AG08395 (cell line): ENCODE measurements around the gene OLFM1.
A peak's percentile ranks its signal among the peaks of the same experiment; 100 is the strongest.
"Not testable (repeated sequence)": the region's sequence is repeated elsewhere in the genome, so short reads cannot be mapped to it uniquely, and the experiment has no call there.

Experiments
- DNase-seq: peaks from one replicate; pipeline ENCODE4 v3.0.0; 2012; ENCODE audit warnings: mixed read lengths, low spot score

OLFM1 gene

GRCh38 chr9:135134268-135135022 is 47.0 kb downstream of the OLFM1 start:
- DNase-seq: no peak

GRCh38 chr9:135135171-135135928 is 47.9 kb downstream of the OLFM1 start:
- no peak for DNase-seq

GRCh38 chr9:135135929-135136315 is 48.5 kb downstream of the OLFM1 start:
- no peak for DNase-seq

GRCh38 chr9:135136481-135136880 is 49.0 kb downstream of the OLFM1 start:
- no peak for DNase-seq

- peak; percentile 46 for DNase-seq
Measured at GRCh38 chr9:135136991-135137832, 49.7 kb downstream of the OLFM1 start.

GRCh38 chr9:135138078-135138855 is 50.8 kb downstream of the OLFM1 start:
- no peak for DNase-seq

GRCh38 chr9:135139366-135139959 is 52.0 kb downstream of the OLFM1 start:
- no peak for DNase-seq

GRCh38 chr9:135141183-135141774 is 53.8 kb downstream of the OLFM1 start:
- DNase-seq: no peak

- DNase-seq: no peak
Measured at GRCh38 chr9:135144581-135145170, 57.2 kb downstream of the OLFM1 start.

- DNase-seq: no peak
Measured at GRCh38 chr9:135145312-135145711, 57.8 kb downstream of the OLFM1 start.

GRCh38 chr9:135146241-135146640 is 58.8 kb downstream of the OLFM1 start:
- no peak for DNase-seq

- no peak for DNase-seq
Measured at GRCh38 chr9:135146766-135147473, 59.5 kb downstream of the OLFM1 start.

- DNase-seq: no peak
Measured at GRCh38 chr9:135147474-135147805, 60.0 kb downstream of the OLFM1 start.

- DNase-seq: no peak
Measured at GRCh38 chr9:135147938-135148337, 60.5 kb downstream of the OLFM1 start.

GRCh38 chr9:135148386-135148785 is 60.9 kb downstream of the OLFM1 start:
- DNase-seq: no peak

GRCh38 chr9:135149901-135150300 is 62.4 kb downstream of the OLFM1 start:
- not testable (repeated sequence) for DNase-seq

GRCh38 chr9:135150981-135151380 is 63.5 kb downstream of the OLFM1 start:
- no peak for DNase-seq

- no peak for DNase-seq
Measured at GRCh38 chr9:135151757-135152613, 64.5 kb downstream of the OLFM1 start.
